Cardiac septum (tissue), 1 donor: Measurements from ENCODE around the gene CNBP. TPM values are rescaled to one million over a fixed set of nuclear protein-coding genes. Genes with fewer than 3 reads are reported as not detected.

Source experiments
- total RNA-seq: library from RNA; stranded (reverse); fragmentation: NEBNext Ultra II Directional; extraction: Animal tissue kit (Norgen Biotek cat#: 25700); gene quantifications from one replicate; pipeline ENCODE4 v1.2.1, GENCODE V29; 2021
- donor health status: DM: no; HTN: no; CAD: no.

Gene CNBP
- total RNA-seq, 1 donor from 2014 or later, result 458 TPM

Other genes starting within 250 kb of the CNBP start
- gene CFAP92, start 189.8 kb downstream of the CNBP start, total RNA-seq, result 0.27 TPM
- gene EFCC1, start 182.6 kb downstream of the CNBP start, total RNA-seq, result 1.7 TPM
- 0.27 TPM for gene GP9, start 123.1 kb downstream of the CNBP start, total RNA-seq
- 3.4 TPM for gene RAB43, start 62.1 kb downstream of the CNBP start, total RNA-seq
- 23.9 TPM for gene ISY1, start 22.8 kb downstream of the CNBP start, total RNA-seq
- gene COPG1, start 65.7 kb upstream of the CNBP start, total RNA-seq, result 122 TPM
- gene HMCES, start 95.0 kb upstream of the CNBP start, total RNA-seq, result 32.9 TPM
- gene EFCAB12, start 244.7 kb upstream of the CNBP start, total RNA-seq, result 0.16 TPM